GM18505 (cell line): ENCODE measurements around the gene RHEBL1.

Experiments used
- ATAC-seq: cut with Tn5 transposase; IDR thresholded peaks from one replicate; pipeline ENCODE4 v1.9.1; 2021; ENCODE audit not compliant: unreplicated experiment
- POLR2A ChIP-seq: IDR thresholded peaks from 4 replicates; pipeline ENCODE4 v1.6.1; 2011; ENCODE audit warnings: borderline replicate concordance; ENCODE audit not compliant: insufficient read depth, insufficient read length; ENCODE audit errors: extremely low read depth

RHEBL1 gene

DNA sequence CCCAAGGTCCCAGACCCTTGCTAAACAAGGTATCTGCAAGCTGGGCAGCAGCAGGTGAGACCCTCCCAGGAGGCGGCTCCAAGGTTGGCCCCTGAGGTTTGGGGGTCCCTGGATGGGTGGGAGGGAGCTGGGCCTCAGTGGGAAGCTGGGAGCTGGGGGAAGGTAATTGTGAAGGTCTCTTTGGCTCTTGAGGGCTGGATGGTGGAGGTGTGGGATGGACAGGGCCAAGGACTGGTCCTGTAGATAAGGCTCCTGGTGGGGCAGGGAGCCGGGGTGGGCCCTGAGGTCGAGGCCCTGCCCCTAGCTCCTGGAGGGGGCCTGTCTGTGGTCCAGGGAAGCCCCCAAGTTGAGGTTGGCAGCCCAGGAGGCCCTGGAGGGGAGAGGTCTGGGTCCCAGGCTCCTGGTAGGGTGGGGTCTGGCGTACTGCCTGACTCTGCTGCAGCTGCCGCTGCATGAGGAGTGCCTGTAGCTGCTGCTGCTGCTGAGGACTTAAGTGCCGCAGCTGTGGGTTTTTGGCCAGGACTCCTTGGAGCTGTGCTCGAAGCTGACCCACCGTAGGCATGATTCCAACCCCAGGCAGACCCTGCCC is 38.1 kb downstream of the RHEBL1 start:
- ATAC-seq = no peak
- peak; percentile 15 for TF ChIP-seq POLR2A

DNA sequence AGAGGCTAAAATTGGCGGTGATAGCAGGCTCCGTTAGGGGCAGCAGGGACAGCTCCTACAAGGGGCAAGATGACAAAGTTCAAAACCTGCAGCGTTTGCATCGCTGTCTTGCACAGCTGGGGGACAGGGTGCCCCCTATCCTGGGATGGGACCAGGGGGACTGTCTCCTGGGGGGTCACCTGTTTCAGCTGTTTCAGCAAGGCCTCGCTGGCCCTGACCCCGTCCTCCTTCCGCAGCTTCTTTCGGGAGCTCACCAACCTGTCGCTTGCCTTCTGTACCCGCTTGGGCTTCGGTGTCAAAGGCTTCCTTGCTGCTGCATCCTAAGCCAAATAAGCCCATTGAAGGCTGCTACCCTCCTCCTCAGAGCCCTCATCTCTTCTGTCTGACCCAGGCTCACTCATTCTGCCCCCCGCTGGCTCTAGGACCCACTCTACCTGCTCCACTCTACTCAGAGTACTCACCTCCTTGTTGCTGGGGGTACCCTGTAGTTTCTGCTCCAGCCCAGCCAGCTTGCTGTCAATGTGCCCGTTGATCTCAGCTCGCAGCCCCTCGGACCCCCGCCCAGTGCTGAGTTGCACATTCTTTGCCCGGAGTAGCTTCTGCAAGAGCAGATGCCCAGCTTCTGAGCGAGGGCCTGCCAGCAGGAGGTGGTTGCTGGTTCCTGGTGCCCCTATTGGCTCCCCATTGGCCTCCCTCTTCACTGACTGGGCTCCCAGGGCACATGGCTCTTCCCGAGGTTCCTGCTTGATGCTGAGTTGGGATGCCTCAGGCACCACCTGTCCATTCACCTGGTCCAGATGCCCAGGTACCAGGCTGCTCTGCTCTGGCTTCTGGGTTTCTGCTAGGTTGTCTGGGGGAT is 38.8 kb downstream of the RHEBL1 start:
- ATAC-seq = no peak
- TF ChIP-seq POLR2A = no peak

DNA sequence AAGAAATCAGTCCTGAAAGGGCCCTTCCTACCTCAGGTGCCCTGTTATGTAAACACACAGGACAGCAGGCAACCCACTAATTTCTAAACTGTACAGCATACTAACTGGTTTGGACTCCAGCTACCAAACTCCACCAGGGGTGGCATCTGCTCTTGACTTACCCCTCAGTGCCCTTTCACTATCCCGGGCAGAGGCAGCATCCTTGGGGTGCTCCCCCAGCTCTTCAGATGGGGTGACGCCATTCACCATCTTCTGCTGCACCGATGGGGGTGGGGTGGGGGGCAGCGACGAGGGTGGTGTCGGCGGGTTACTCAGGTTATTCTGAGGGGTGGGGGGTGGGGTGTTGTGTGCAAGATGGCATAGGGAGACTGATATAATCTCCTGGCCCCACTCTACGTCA is 39.7 kb downstream of the RHEBL1 start:
- no peak for TF ChIP-seq POLR2A
- ATAC-seq = no peak

DNA sequence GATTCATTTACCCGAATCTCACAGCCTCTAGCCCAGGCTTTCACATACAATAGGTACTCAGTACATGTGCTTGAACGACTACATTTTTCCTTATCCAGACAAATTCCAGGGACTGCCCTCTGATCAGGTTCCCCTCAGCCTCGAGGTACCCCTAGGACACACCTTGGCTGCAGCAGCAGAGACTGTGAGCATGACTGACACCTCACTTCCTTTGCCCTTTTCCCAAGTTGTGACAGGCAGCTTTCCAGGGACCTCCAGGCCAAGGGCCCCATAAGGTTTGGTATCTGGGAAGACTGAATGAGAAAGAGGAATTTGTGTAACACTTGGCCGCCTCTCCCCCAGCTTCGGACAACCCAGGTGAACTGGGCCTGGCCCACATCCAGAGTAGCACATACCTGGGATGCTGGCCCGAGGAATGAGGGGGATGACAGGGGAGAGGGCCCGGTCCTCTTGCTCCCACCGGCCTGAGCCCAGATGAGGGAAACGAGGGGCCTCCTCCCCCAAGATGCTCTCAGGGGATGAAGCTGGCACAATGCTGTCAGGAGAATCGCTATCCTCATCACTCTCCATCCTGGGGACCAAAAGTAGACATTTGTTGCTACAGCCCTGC is 41.0 kb downstream of the RHEBL1 start:
- TF ChIP-seq POLR2A = no peak
- no peak for ATAC-seq

DNA sequence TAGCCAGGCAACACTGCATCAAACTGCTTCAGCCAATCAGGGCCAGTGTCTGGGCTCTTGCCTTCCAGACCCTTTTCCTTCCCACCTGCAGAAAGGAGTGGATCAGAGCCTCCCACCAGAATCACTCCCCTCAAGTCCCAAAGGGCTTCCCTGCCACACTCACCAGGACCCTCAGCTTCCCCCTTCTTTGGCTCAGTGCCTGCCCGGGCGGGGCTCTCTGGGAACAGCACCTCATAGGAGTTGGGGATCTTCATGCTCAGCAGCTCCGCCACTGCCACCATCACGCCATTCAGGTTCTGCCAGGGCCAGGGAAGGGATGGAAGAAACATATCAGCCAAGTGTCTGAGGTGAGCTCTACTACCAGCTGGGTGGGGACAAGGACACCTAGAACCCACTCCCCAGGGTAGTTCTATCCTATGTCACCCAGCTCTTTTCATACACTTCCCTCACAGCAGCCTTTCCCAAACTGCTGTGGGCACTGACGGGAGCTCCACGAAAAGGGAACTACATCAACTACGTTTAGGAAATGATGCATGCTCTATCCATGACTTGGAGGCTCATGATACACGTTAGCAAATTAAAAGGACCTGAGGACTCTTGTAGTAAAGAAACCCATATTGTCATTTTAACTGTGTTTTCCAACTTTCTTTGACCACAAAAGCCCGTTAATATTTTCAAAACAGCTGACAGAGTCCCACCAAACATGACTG is 41.8 kb downstream of the RHEBL1 start:
- TF ChIP-seq POLR2A = no peak
- ATAC-seq = no peak

DNA sequence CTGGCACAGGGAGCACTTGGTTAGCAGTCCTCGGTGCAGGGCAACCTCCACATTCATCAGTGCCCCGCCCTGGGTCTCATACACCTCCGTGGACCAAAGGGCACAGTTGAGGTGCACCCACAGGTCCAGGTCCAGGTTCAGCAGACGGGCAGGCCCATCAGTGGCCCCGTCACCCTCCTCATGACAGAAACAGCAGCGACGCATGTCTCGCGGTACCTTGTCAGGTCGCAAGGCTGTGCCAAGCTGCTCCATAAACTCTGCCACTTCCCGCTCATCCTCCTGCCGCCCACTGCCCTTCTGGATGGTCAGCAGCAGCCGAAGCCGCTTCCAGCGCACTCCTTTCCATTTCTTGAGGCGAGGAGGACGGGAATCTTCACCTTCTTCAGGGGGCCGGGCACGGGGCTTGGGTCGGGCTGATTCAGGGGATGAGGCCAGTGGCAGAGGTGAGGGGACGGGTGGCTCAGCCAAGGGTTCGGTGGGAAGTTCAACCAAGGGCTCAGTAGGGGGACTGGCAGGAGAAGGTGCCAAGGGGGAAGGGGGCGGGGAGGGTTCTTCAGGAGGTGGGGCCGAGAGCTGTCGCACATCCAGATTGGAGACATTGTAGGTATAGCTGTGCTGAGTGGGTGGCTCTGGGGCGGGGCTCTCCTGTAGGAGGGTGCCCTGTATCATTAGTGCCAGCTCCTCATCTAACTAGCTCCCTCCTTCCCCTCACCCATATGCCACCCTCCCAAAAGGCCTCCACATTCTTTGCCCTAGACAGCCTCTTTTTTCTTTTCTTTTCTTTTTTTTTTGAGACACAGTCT is 42.9 kb downstream of the RHEBL1 start:
- ATAC-seq = no peak

DNA sequence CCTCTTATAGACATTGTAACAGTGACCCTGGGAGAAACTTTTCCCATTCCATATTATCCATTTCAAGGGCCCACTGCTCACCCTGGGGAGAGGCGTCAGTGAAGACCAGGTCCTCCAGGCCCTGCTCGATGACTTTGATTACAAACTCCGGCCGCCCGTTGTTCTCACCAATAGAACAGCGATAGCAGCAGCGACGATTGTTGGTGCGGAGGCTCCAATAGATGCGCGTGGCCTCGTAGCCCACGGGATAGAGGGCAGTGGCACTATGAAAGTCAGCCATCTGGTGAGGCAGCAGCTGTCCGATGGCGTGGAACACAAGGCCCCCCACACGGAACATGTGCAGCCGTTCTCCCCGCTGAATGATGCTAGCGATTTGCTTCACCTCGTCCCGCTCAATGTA is 43.7 kb downstream of the RHEBL1 start:
- ATAC-seq = no peak
- no peak for TF ChIP-seq POLR2A

More for the DNA sequence above, 42.9 kb downstream of the RHEBL1 start:
- no peak for TF ChIP-seq POLR2A

DNA sequence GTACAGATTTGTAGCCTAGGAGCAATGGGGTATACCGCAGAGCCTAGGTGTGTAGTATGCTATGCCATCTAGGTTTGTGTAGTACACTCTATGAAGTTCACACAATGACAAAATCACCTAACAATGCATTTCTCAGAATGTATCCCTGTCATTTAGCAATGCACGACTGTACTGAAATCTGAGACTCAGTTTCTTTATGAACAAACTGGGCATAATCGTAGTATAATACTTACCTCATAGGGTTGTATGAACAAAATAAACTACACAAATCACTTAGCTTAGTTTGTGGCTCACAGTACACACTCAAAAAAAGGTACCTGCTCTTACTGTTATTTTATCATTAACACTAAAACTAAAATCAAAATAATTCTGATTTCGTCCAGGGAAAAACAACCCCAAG is 44.3 kb downstream of the RHEBL1 start:
- no peak for TF ChIP-seq POLR2A
- no peak for ATAC-seq

DNA sequence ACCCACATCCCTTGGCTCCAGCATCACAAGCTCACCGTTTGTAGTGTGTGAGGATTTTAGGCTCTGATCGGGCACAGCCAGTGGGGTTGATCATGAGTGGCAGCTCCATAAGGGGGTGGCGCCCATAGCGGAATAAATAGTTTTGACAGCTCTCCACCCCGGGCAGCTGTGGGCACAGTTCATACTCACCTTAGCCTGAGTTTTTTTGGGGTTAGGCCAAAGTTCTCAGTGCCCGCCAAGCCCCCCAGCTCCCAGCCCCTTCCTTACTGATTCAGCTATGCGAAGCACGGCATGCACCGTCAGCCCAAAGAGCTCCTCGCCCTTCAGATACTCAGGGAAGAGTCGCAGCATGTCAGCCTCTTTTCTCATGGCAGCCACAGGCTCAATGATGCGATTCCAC is 45.2 kb downstream of the RHEBL1 start:
- ATAC-seq = no peak
- TF ChIP-seq POLR2A = no peak

DNA sequence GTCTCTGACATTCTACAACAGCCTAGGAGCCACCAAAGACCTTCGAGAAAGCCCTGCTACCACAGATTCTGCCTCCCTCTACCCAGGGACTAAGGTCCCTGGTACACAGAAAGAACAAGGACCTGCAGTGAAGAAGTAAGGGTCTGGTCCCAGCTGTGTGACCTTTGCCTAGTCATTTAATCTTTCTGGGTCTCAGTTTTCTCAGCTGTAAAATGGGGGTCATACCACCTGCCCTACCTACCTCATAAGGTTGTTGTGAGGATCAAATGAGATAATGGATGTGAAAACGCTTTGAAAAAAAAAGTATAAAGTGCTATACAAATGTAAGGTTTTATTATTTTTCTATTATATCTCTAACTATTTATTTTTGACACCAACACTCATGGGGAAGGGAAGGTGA is 46.0 kb downstream of the RHEBL1 start:
- no peak for ATAC-seq
- no peak for TF ChIP-seq POLR2A

DNA sequence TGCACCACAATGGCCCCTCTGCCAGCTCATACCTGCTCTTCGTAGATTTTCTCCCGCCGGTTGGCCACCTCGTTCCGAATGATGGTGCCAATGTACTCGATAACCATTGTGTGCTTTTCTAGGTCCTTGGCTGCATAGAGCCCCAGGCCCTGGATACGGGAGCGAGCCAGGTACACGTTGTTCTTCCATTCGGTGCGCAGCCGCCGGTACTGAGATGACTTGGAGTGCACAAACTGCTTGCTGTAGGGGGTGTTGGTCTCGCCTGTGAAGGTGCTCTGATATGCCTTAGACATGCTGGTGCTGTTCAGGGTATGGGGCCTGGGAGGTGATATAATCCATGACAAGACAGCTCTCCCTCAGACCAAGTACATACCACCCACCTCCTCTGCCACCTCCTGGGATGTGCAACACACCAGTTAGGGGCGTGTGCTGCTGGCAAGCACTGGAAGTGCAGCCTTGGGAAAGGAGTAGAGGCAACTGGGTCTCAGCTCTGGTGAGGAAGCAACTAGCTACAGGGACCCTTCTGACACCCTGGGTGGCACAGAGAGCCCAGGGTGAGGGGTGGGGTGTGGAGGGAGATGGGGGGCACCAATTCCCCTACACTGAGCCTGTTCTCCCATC is 47.1 kb downstream of the RHEBL1 start:
- no peak for ATAC-seq

DNA sequence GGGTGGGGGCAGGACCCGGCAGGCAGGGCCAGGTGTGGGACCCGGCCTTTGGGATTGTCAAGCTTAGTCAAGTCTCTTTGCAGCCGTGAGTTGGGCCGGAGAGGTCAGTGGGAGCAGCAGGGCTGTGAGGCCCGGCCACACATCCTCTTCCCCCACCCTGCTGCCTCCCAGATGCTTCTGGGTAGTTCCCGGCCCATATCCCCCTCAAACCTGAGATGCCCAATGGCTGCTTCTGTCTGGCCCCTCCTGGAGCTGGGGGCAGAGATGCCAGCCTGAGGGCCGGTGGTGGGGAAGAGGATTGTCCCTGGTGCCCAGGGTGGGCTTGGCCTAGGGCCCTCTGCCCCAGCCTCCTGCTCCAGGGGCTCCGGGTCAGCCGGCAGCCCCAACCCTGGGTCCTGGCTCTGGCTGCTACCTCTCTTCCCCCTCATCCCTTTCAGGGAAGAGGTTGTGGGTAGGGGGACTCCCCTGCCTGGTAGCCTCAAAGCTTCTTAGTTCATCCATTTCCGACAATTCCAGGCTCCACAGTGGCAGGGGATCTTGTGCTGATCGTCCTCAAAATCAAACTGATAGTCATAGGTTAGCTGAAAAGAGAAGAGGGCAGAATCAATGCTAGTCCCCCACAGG is 48.4 kb downstream of the RHEBL1 start:
- TF ChIP-seq POLR2A = no peak
- ATAC-seq = no peak

More for the DNA sequence above, 47.1 kb downstream of the RHEBL1 start:
- no peak for TF ChIP-seq POLR2A
